ENCODE data around the gene ZDBF2. TPM values are rescaled to one million over a fixed set of nuclear protein-coding genes. Genes with fewer than 3 reads are reported as not detected.
"Not testable (repeated sequence)": the region's sequence is repeated elsewhere in the genome, so short reads cannot be mapped to it uniquely, and the experiment has no call there.

Gene ZDBF2
- total and polyA plus RNA-seq, 5 experiments from 2014 or later: 2.7 to 15.8 (median 5.2) TPM

GRCh38 chr2:206296128-206296527, 21.7 kb downstream of the ZDBF2 start:
- DNase-seq (no peak), ATAC-seq (no peak)
- no peaks in the 10 kb centered on the region for H3K4me1 Mint-ChIP-seq
- no peak overlapping the region for H3K27ac Mint-ChIP-seq
- peaks cover 12 to 47% (median 23%) of the 10 kb centered on the region in 3 donors for H3K36me3 Mint-ChIP-seq
- peaks cover 0 to 3% (median 2%) of the 10 kb centered on the region in 5 donors for H3K27me3 Mint-ChIP-seq
- peaks cover 0 to 7% (median 0%) of the 10 kb centered on the region in 9 donors for H3K9me3 Mint-ChIP-seq
- POLR2A ChIA-PET: no interaction called here
- no peak overlapping the region for H3K4me3 Mint-ChIP-seq

GRCh38 chr2:206299608-206300007, 25.1 kb downstream of the ZDBF2 start:
- H3K4me1 Mint-ChIP-seq, H3K27ac Mint-ChIP-seq, ATAC-seq, POLR2A ChIA-PET, H3K9me3 Mint-ChIP-seq, DNase-seq, H3K4me3 Mint-ChIP-seq, H3K27me3 Mint-ChIP-seq: not testable (repeated sequence)
- H3K36me3 Mint-ChIP-seq: peaks cover 5 to 47% (median 26%) of the 10 kb centered on the region in 3 donors

- Mint-ChIP-seq H3K36me3 (peaks cover 5 to 39% (median 27%) of the 10 kb centered on the region in 3 donors), H3K27ac (no peak overlapping the region), H3K4me1 (peaks cover 0 to 1% (median 0%) of the 10 kb centered on the region in 4 donors), H3K4me3 (no peak overlapping the region), H3K27me3 (peaks cover 2 to 11% (median 5%) of the 10 kb centered on the region in 5 donors), H3K9me3 (peaks cover 0 to 26% (median 11%) of the 10 kb centered on the region in 9 donors)
- POLR2A ChIA-PET: no interaction called here
- ATAC-seq: no peak
- no peak for DNase-seq
Observed at GRCh38 chr2:206305523-206306245, 31.2 kb downstream of the ZDBF2 start.

DNA sequence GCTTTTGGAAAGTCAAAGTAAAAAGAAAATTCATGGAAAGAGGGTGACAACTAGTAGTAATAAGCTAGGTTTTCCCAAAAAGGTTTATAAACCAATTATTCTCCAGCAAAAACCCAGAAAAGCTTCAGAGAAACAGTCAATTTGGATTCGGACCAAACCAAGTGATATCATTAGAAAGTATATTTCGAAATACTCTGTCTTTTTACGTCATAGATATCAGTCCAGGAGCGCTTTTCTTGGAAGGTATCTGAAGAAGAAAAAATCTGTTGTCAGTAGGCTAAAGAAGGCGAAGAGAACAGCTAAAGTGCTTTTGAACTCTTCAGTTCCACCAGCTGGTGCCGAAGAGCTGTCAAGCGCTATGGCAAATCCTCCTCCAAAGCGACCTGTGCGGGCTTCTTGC, 36.6 kb downstream of the ZDBF2 start:
- DNase-seq (no peak), ATAC-seq (no peak)
- Mint-ChIP-seq H3K4me3 (no peak overlapping the region), H3K27ac (no peak overlapping the region), H3K36me3 (peaks cover 0 to 18% (median 14%) of the 10 kb centered on the region in 3 donors), H3K9me3 (peaks cover 0 to 36% (median 11%) of the 10 kb centered on the region in 9 donors), H3K4me1 (peaks cover 0 to 1% (median 0%) of the 10 kb centered on the region in 4 donors), H3K27me3 (peaks cover 0 to 11% (median 3%) of the 10 kb centered on the region in 5 donors)
- POLR2A ChIA-PET: no interaction called here

GRCh38 chr2:206316141-206316540, 41.7 kb downstream of the ZDBF2 start:
- Mint-ChIP-seq H3K9me3 (peaks cover 0 to 36% (median 7%) of the 10 kb centered on the region in 9 donors), H3K27ac (no peak overlapping the region), H3K36me3 (peaks cover 0 to 21% (median 15%) of the 10 kb centered on the region in 3 donors), H3K27me3 (peaks cover 0 to 2% (median 0%) of the 10 kb centered on the region in 5 donors), H3K4me3 (no peak overlapping the region), H3K4me1 (no peaks in the 10 kb centered on the region)
- DNase-seq (no peak), ATAC-seq (no peak)
- POLR2A ChIA-PET: no interaction called here

GRCh38 chr2:206323033-206323432, 48.6 kb downstream of the ZDBF2 start:
- DNase-seq (no peak), ATAC-seq (no peak)
- H3K4me1 Mint-ChIP-seq: no peaks in the 10 kb centered on the region
- no peak overlapping the region for H3K4me3 Mint-ChIP-seq
- POLR2A ChIA-PET: no interaction called here
- H3K36me3 Mint-ChIP-seq: peaks cover 0 to 8% (median 7%) of the 10 kb centered on the region in 3 donors
- H3K27me3 Mint-ChIP-seq: peaks cover 0 to 6% (median 3%) of the 10 kb centered on the region in 5 donors
- peaks cover 0 to 18% (median 7%) of the 10 kb centered on the region in 9 donors for H3K9me3 Mint-ChIP-seq
- H3K27ac Mint-ChIP-seq: no peak overlapping the region

- peaks cover 0 to 6% (median 3%) of the 10 kb centered on the region in 3 donors for H3K36me3 Mint-ChIP-seq
- DNase-seq (no peak), ATAC-seq (no peak)
- H3K9me3 Mint-ChIP-seq: peaks cover 0 to 13% (median 6%) of the 10 kb centered on the region in 9 donors
- POLR2A ChIA-PET: interaction anchor here (0.5 kb wide), 1 partner anchor 9 kb away, joined by 7 read pairs; no protein-coding TSS in a partner anchor
- H3K4me1 Mint-ChIP-seq: no peaks in the 10 kb centered on the region
- no peak overlapping the region for H3K4me3 Mint-ChIP-seq
- H3K27ac Mint-ChIP-seq: no peak overlapping the region
- H3K27me3 Mint-ChIP-seq: peaks cover 0 to 6% (median 3%) of the 10 kb centered on the region in 5 donors
Observed at GRCh38 chr2:206323486-206323885, 49.0 kb downstream of the ZDBF2 start.

GRCh38 chr2:206324869-206325268, 50.4 kb downstream of the ZDBF2 start:
- DNase-seq: no peak
- POLR2A ChIA-PET: no interaction called here

GRCh38 chr2:206328974-206329373, 54.5 kb downstream of the ZDBF2 start:
- Mint-ChIP-seq H3K36me3 (no peaks in the 10 kb centered on the region), H3K27me3 (peaks cover 3 to 9% (median 4%) of the 10 kb centered on the region in 5 donors), H3K27ac (no peak overlapping the region), H3K4me1 (no peaks in the 10 kb centered on the region), H3K9me3 (no peaks in the 10 kb centered on the region), H3K4me3 (no peak overlapping the region)
- DNase-seq (no peak), ATAC-seq (no peak)
- POLR2A ChIA-PET: no interaction called here

More at GRCh38 chr2:206324869-206325268, 50.4 kb downstream of the ZDBF2 start:
- Mint-ChIP-seq H3K36me3 (no peaks in the 10 kb centered on the region), H3K27me3 (peaks cover 1 to 9% (median 4%) of the 10 kb centered on the region in 5 donors), H3K4me3 (no peak overlapping the region), H3K9me3 (peaks cover 0 to 5% (median 0%) of the 10 kb centered on the region in 9 donors), H3K4me1 (no peaks in the 10 kb centered on the region), H3K27ac (no peak overlapping the region)
- no peak for ATAC-seq

DNA sequence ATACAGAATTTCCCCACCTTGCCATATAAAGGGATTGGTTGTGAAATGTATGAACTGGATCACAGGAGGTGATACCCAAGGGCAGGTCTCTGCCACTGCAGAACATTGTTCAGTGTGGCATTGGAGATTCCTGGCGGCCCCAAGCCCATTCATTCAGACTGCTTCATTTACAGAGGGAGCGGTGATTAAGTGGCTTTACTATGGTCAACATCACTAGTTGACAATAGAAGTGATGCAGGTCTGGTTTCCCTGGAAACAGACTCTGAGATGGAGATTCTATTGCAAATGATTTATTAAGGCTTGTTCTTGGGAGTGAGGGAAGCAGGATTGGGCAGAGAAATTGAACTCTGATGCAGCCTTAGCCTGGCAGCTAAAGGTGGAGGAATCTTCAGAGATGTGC, 62.4 kb downstream of the ZDBF2 start:
- no peak for ATAC-seq
- Mint-ChIP-seq H3K36me3 (no peaks in the 10 kb centered on the region), H3K9me3 (peaks cover 0 to 5% (median 0%) of the 10 kb centered on the region in 9 donors), H3K27ac (no peak overlapping the region), H3K27me3 (peaks cover 0 to 3% (median 0%) of the 10 kb centered on the region in 5 donors), H3K4me3 (no peak overlapping the region), H3K4me1 (no peaks in the 10 kb centered on the region)
- POLR2A ChIA-PET: no interaction called here
- DNase-seq: no peak

DNA sequence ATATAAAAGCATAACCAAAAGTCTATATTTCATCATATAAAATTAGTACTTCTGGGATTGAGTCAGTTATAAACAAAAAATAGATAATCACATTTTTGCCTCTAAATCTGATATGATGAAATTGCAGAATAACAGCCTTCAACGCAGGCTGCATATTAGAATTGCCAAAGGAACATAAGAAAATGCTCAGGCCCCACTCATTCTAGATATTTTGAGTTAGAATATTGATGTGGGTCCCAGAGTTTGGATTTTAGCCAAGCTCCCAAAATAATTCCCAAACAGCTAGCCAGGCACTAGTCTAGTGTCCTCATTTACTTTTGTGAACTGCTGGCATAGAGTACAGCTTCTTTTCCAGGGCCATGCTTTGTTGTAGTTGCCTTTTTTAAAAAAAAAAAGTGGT, 63.5 kb downstream of the ZDBF2 start:
- no peak overlapping the region for H3K27ac Mint-ChIP-seq
- ATAC-seq (no peak), DNase-seq (no peak)
- POLR2A ChIA-PET: no interaction called here
- H3K4me1 Mint-ChIP-seq: no peaks in the 10 kb centered on the region
- peaks cover 0 to 5% (median 0%) of the 10 kb centered on the region in 9 donors for H3K9me3 Mint-ChIP-seq
- H3K36me3 Mint-ChIP-seq: no peaks in the 10 kb centered on the region
- H3K4me3 Mint-ChIP-seq: no peak overlapping the region
- peaks cover 1 to 5% (median 2%) of the 10 kb centered on the region in 5 donors for H3K27me3 Mint-ChIP-seq

DNA sequence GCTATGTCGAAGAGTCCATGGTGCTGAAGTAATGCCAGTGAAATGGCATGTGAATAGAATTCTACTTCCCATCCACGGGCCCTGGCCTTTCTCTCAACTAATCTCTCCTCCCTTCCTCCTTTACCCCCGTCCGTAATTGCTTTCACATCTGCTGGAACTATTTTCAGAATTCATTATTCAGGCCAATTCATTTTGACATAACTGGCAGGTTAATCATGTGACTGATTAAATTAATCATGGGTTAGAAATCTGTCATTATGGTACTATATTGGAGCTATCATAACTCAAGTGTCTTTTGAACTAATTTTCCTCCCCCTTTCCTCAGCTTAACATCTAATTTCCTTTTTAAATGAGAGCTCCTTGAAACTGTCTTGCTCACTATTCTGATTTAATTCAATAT, 66.9 kb downstream of the ZDBF2 start:
- Mint-ChIP-seq H3K4me1 (no peaks in the 10 kb centered on the region), H3K27me3 (peaks cover 2 to 25% (median 11%) of the 10 kb centered on the region in 5 donors), H3K4me3 (no peak overlapping the region), H3K9me3 (peaks cover 0 to 9% (median 0%) of the 10 kb centered on the region in 9 donors), H3K27ac (no peak overlapping the region), H3K36me3 (peaks cover 0 to 5% (median 0%) of the 10 kb centered on the region in 3 donors)
- ATAC-seq (no peak), DNase-seq (no peak)
- POLR2A ChIA-PET: no interaction called here

DNA sequence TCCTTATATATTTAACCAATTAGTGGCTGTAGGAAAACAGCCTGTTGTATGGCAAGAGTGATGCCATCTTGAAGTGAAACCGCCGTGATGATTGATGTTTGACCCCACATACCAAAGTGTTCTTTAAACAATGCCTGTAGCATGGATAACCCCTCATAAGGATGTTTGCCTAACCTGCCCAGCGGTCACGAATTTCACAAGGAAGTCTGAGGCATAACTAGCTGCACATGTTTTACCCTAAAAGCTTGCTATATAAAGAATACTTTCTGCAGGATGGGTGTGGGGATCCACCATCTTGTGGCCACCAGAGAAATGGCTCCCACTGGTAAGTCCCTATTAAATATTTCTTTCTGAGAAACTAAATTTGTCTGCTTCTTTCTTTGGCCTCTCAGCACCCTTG, 68.7 kb downstream of the ZDBF2 start:
- POLR2A ChIA-PET: no interaction called here
- DNase-seq (no peak), ATAC-seq (no peak)
- Mint-ChIP-seq H3K4me1 (no peaks in the 10 kb centered on the region), H3K4me3 (no peak overlapping the region), H3K27ac (no peak overlapping the region), H3K36me3 (peaks cover 0 to 5% (median 0%) of the 10 kb centered on the region in 3 donors), H3K27me3 (peaks cover 3 to 28% (median 11%) of the 10 kb centered on the region in 5 donors), H3K9me3 (peaks cover 0 to 9% (median 2%) of the 10 kb centered on the region in 9 donors)

Data from naive thymus-derived CD8-positive, alpha-beta T cell (primary cell).